ENCODE measurements around the gene GRK4. TPM values are rescaled to one million over a fixed set of nuclear protein-coding genes. Genes with fewer than 3 reads are reported as not detected.
"Not testable (repeated sequence)": the region's sequence is repeated elsewhere in the genome, so short reads cannot be mapped to it uniquely, and the experiment has no call there.

The GRK4 gene
- total and polyA plus RNA-seq, 2 donors (not counting 1 experiment from before 2014, with no cell fraction given), result 0.73 to 2.3 TPM

DNA sequence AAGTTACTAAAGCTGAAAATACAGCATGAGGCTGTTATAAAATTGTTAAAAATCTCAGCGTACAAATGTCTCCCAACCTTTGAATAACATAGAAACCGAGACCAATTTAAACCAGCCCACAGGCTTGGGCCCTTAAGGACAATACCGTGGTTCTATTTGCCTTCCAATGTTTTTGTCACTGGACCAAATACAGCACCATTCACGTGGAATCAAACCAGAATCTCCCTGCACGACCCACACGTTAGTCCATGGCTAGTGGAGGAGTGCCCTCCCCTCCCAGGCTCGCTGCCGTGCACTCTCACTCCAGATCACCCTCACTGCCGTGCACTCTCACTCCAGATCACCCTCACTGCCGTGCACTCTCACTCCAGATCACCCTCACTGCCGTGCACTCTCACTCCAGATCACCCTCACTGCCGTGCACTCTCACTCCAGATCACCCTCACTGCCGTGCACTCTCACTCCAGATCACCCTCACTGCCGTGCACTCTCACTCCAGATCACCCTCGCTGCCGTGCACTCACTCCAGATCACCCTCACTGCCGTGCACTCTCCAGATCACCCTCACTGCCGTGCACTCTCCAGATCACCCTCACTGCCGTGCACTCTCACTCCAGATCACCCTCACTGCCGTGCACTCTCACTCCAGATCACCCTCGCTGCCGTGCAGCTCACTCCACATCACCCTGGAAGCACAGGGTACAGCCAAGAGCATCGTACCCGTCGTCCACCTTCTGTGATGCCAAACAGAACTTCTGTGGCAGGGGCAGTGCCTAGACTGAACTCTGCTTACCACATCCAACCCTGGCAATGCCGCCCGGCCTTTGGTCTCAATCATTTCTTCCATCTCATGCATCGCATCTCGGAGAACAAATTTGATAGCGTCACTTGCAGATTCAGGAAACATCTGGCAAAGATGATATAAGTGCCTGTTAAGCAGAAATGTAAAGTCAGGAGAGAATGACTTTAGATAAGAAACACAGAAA, 17.5 kb upstream of the GRK4 start:
- H3K27ac ChIP-seq (ENCODE audit: low read length in 2 of 2); H3K9me3 ChIP-seq (ENCODE audit: control extremely low read depth in 1 of 3, control insufficient read depth in 2 of 3, insufficient read depth in 1 of 3, low read length in 2 of 3); H3K9me3 Mint-ChIP-seq (ENCODE audit: insufficient read depth); H3K27ac Mint-ChIP-seq; POLR2A ChIA-PET; H3K4me1 Mint-ChIP-seq; DNase-seq; H3K4me3 ChIP-seq (ENCODE audit: control extremely low read depth in 1 of 5, extremely low read depth in 1 of 5, insufficient read depth in 1 of 5, low read depth in 2 of 5, low read length in 4 of 5); H4K20me1 ChIP-seq (ENCODE audit: control insufficient read depth, insufficient read depth, low read length, poor library complexity, severe bottlenecking); H3K4me1 ChIP-seq (ENCODE audit: control insufficient read depth in 2 of 2, insufficient read depth in 2 of 2, low read length in 2 of 2); intact Hi-C loops (cut with micrococcal nuclease); H3K4me2 ChIP-seq (replicated peaks; ENCODE audit: low read depth, low read length, poor library complexity, severe bottlenecking); H3K27me3 Mint-ChIP-seq; H3K27me3 ChIP-seq (replicated peaks in 1 of 4; ENCODE audit: control extremely low read depth in 1 of 4, control insufficient read depth in 3 of 4, insufficient read depth in 4 of 4, low read length in 3 of 4); H3K79me2 ChIP-seq (ENCODE audit: control insufficient read depth, insufficient read depth, low read length); ATAC-seq (ENCODE audit: low read depth); H3K9ac ChIP-seq (ENCODE audit: low read length); H3K4me3 Mint-ChIP-seq; H2AFZ ChIP-seq (ENCODE audit: insufficient read depth, low read depth, low read length, poor library complexity, severe bottlenecking): not testable (repeated sequence)
- CTCF ChIA-PET, result interaction anchor here (1.3 to 1.5 kb wide), 3 partner anchors 10 to 250 kb away, joined by 3 to 4 read pairs (median 3); no protein-coding TSS in a partner anchor
- H3K36me3 ChIP-seq (replicated peaks in 1 of 2; ENCODE audit: control extremely low read depth in 1 of 2, control insufficient read depth in 1 of 2, extremely low read depth in 1 of 2, insufficient read depth in 2 of 2, low read length in 1 of 2), result peaks cover 2 to 85% of the 10 kb centered on the region in 2 experiments
- 97% methylated on average over 23 of the region's 30 CpGs for WGBS (ENCODE audit: insufficient coverage)

GRCh38 chr4:2946812-2947600, 16.4 kb upstream of the GRK4 start:
- Histone ChIP-seq H3K79me2 (ENCODE audit: control insufficient read depth, insufficient read depth, low read length) (no peaks in the 10 kb centered on the region), H3K27ac (ENCODE audit: low read length in 2 of 2) (no peak overlapping the region), H3K4me1 (ENCODE audit: control insufficient read depth in 2 of 2, insufficient read depth in 2 of 2, low read length in 2 of 2) (no peaks in the 10 kb centered on the region), H3K4me2 (replicated peaks; ENCODE audit: low read depth, low read length, poor library complexity, severe bottlenecking) (no peak overlapping the region), H3K36me3 (replicated peaks in 1 of 2; ENCODE audit: control extremely low read depth in 1 of 2, control insufficient read depth in 1 of 2, extremely low read depth in 1 of 2, insufficient read depth in 2 of 2, low read length in 1 of 2) (peaks cover 2 to 84% of the 10 kb centered on the region in 2 experiments), H3K9ac (ENCODE audit: low read length) (no peak overlapping the region), H3K9me3 (ENCODE audit: control extremely low read depth in 1 of 3, control insufficient read depth in 2 of 3, insufficient read depth in 1 of 3, low read length in 2 of 3) (no peaks in the 10 kb centered on the region), H3K4me3 (ENCODE audit: control extremely low read depth in 1 of 5, extremely low read depth in 1 of 5, insufficient read depth in 1 of 5, low read depth in 2 of 5, low read length in 4 of 5) (no peak overlapping the region), H4K20me1 (ENCODE audit: control insufficient read depth, insufficient read depth, low read length, poor library complexity, severe bottlenecking) (no peaks in the 10 kb centered on the region), H3K27me3 (replicated peaks in 1 of 4; ENCODE audit: control extremely low read depth in 1 of 4, control insufficient read depth in 3 of 4, insufficient read depth in 4 of 4, low read length in 3 of 4) (no peaks in the 10 kb centered on the region), H2AFZ (ENCODE audit: insufficient read depth, low read depth, low read length, poor library complexity, severe bottlenecking) (no peak overlapping the region)
- no peak overlapping the region for H3K4me3 Mint-ChIP-seq
- DNase-seq (no peak), ATAC-seq (ENCODE audit: low read depth) (no peak)
- intact Hi-C loops (cut with micrococcal nuclease), result no loop called here
- WGBS (ENCODE audit: insufficient coverage), result 95% methylated on average over 18 of the region's 19 CpGs
- H3K9me3 Mint-ChIP-seq (ENCODE audit: insufficient read depth), result no peaks in the 10 kb centered on the region
- H3K27me3 Mint-ChIP-seq, result no peaks in the 10 kb centered on the region
- ChIA-PET POLR2A (no interaction called here), CTCF (interaction anchor here (1.0 kb wide), 1 partner anchor 18 kb away, joined by 3 read pairs; no protein-coding TSS in a partner anchor)
- H3K27ac Mint-ChIP-seq, result no peak overlapping the region
- no peaks in the 10 kb centered on the region for H3K4me1 Mint-ChIP-seq
- no peak for TF ChIP-seq EZH2 (IDR thresholded peaks at IDR 0.05; ENCODE audit: borderline replicate concordance, insufficient read depth, low read depth, low read length, poor library complexity, severe bottlenecking)
- TF ChIP-seq, protein P1, sequence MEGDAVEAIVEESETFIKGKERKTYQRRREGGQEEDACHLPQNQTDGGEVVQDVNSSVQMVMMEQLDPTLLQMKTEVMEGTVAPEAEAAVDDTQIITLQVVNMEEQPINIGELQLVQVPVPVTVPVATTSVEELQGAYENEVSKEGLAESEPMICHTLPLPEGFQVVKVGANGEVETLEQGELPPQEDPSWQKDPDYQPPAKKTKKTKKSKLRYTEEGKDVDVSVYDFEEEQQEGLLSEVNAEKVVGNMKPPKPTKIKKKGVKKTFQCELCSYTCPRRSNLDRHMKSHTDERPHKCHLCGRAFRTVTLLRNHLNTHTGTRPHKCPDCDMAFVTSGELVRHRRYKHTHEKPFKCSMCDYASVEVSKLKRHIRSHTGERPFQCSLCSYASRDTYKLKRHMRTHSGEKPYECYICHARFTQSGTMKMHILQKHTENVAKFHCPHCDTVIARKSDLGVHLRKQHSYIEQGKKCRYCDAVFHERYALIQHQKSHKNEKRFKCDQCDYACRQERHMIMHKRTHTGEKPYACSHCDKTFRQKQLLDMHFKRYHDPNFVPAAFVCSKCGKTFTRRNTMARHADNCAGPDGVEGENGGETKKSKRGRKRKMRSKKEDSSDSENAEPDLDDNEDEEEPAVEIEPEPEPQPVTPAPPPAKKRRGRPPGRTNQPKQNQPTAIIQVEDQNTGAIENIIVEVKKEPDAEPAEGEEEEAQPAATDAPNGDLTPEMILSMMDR (IDR thresholded peaks at IDR 0.05), result no peak
